Panc1 (cell line): Measurements from ENCODE around the gene FOXK1. TPM values are rescaled to one million over a fixed set of nuclear protein-coding genes. Genes with fewer than 3 reads are reported as not detected.
"Not testable (repeated sequence)": the region's sequence is repeated elsewhere in the genome, so short reads cannot be mapped to it uniquely, and the experiment has no call there.

Source experiments
- ATAC-seq: fragments of 200-7000 bp; cut with Tn5 transposase; 2 replicates; pipeline ENCODE4 v1.9.1; 2020; ENCODE audit warnings: mild to moderate bottlenecking, moderate library complexity
- BruUV-seq: library from RNA; stranded (reverse); fragments of 400-500 nt; replicated peaks from 2 replicates; lab custom pipeline; 2021; lab: Mats Ljungman, UMichigan
- CTCF ChIA-PET: fragments of 300-600 bp; sonication (Branson Sonifier 250); formaldehyde crosslinking; loops from one replicate; lab custom pipeline; 2022; ENCODE audit warnings: antibody characterized with exemption; lab: Charles Lee
- POLR2A ChIA-PET: fragments of 300-600 bp; sonication (Branson Sonifier 250); formaldehyde crosslinking; loops from one replicate; lab custom pipeline; 2022; ENCODE audit warnings: antibody characterized with exemption; lab: Charles Lee
- DNase-seq: peaks from one replicate; pipeline ENCODE4 v3.0.0-alpha.2; 2010; ENCODE audit warnings: low read depth, low spot score
- H3K27ac ChIP-seq: 2 replicates; pipeline ENCODE4 v1.5.1; 2011; ENCODE audit warnings: mild to moderate bottlenecking, low read length, inconsistent platforms
- H3K27me3 ChIP-seq: fragments of 200-500 bp; sonication (Bioruptor generic); 2 replicates; pipeline ENCODE4 v1.6.0; 2014; ENCODE audit warnings: low read length, inconsistent platforms; ENCODE audit not compliant: control insufficient read depth, insufficient read depth
- H3K36me3 ChIP-seq: fragments of 200-500 bp; sonication (Bioruptor generic); 2 replicates; pipeline ENCODE4 v1.5.1; 2014; ENCODE audit warnings: inconsistent platforms, mild to moderate bottlenecking, low read length, moderate library complexity; ENCODE audit not compliant: control insufficient read depth, insufficient read depth
- H3K4me1 ChIP-seq: 2 replicates; pipeline ENCODE4 v1.5.1; 2011; ENCODE audit warnings: inconsistent platforms, mild to moderate bottlenecking, low read length, moderate library complexity; ENCODE audit not compliant: control insufficient read depth, insufficient read depth
- H3K4me3 ChIP-seq, 2 experiments: 2 replicates each; pipeline ENCODE4 v1.5.1; 2011 to 2012; ENCODE audit warnings: low read depth in 2 of 2, low read length in 2 of 2, mild to moderate bottlenecking in 2 of 2, inconsistent platforms in 1 of 2, moderate library complexity in 1 of 2
- H3K9me3 ChIP-seq: fragments of 200-500 bp; sonication (Bioruptor generic); 2 replicates; pipeline ENCODE4 v1.5.1; 2014; ENCODE audit warnings: low read depth, mild to moderate bottlenecking, inconsistent platforms, low read length, moderate library complexity; ENCODE audit not compliant: control insufficient read depth, insufficient read depth
- CTCF ChIP-seq: fragments of 450-650 bp; IDR thresholded peaks from 2 replicates; pipeline ENCODE4 v1.5.1; 2017; ENCODE audit warnings: mild to moderate bottlenecking
- POLR2AphosphoS5 ChIP-seq: IDR thresholded peaks from 2 replicates; pipeline ENCODE4 v1.6.1; 2012; ENCODE audit warnings: mild to moderate bottlenecking, low read depth, low read length, moderate library complexity
- REST ChIP-seq, 2 experiments: IDR thresholded peaks; 2 replicates each; pipeline ENCODE4 v1.6.1; 2011 to 2012; ENCODE audit warnings: low read depth in 2 of 2, control low read depth in 1 of 2, low read length in 1 of 2, mild to moderate bottlenecking in 1 of 2, moderate library complexity in 1 of 2; ENCODE audit not compliant: insufficient read depth in 1 of 2
- SIN3A ChIP-seq: IDR thresholded peaks from 2 replicates; pipeline ENCODE4 v1.6.1; 2012; ENCODE audit warnings: low read depth, mild to moderate bottlenecking, low read length, moderate library complexity, borderline replicate concordance; ENCODE audit not compliant: insufficient read depth
- TCF7L2 ChIP-seq: IDR thresholded peaks from 2 replicates; pipeline ENCODE4 v1.6.1; 2011; ENCODE audit warnings: mild to moderate bottlenecking, low read depth, low read length, inconsistent platforms
- in situ Hi-C: cut with HindIII; loops from 2 replicates; pipeline ENCODE4 v1.10.0; 2016; ENCODE audit warnings: low sequenced_read_pairs, low pct_unique_long_range_greater_than_20kb
- intact Hi-C: fragments of 100-400 bp; cut with micrococcal nuclease; formaldehyde crosslinking; loops from one replicate; pipeline ENCODE4 v1.10.0; 2022; ENCODE audit not compliant: unreplicated experiment
- total RNA-seq: library from RNA; stranded (reverse); gene quantifications from one replicate; pipeline ENCODE4 v1.2.1, GENCODE V29; 2021; ENCODE audit not compliant: unreplicated experiment

FOXK1 gene
- total RNA-seq, 1 experiment from 2014 or later, result 72.7 TPM

- CTCF ChIA-PET, result interaction anchor here (0.6 kb wide), 2 partner anchors 454 to 1863 kb away, joined by 3 read pairs; no protein-coding TSS in a partner anchor
Measured at GRCh38 chr7:4684846-4685245, 2.8 kb downstream of the FOXK1 start.

GRCh38 chr7:4685676-4686075, 3.6 kb downstream of the FOXK1 start:
- in situ Hi-C loops, H3K27ac ChIP-seq, H3K9me3 ChIP-seq, ATAC-seq, H3K4me3 ChIP-seq, H3K27me3 ChIP-seq, DNase-seq, intact Hi-C loops, BruUV-seq, H3K36me3 ChIP-seq: not testable (repeated sequence)
- CTCF ChIA-PET, result interaction anchor here (1.0 kb wide), 1 partner anchor 44 kb away, joined by 4 read pairs; no protein-coding TSS in a partner anchor
- POLR2A ChIA-PET, result interaction anchor here (0.6 kb wide), 1 partner anchor 1282 kb away, joined by 6 read pairs; no protein-coding TSS in a partner anchor
- H3K4me1 ChIP-seq, result peaks cover 29% of the 10 kb centered on the region

More at GRCh38 chr7:4684846-4685245, 2.8 kb downstream of the FOXK1 start:
- Histone ChIP-seq H3K27me3 (no peaks in the 10 kb centered on the region), H3K36me3 (no peaks in the 10 kb centered on the region), H3K4me1 (peaks cover 25% of the 10 kb centered on the region), H3K27ac (peak overlapping the region; percentile 89; the same call in 1 of the 2 replicates), H3K9me3 (no peaks in the 10 kb centered on the region), H3K4me3 (peak overlapping the region; percentile 69 to 90)
- in situ Hi-C loops, result no loop called here
- no peak for ATAC-seq
- POLR2A ChIA-PET, result interaction anchor here (0.6 kb wide), 3 partner anchors 27 to 1282 kb away, joined by 4 to 7 read pairs (median 6); no protein-coding TSS in a partner anchor
- no peak for DNase-seq
- no TSS peak for BruUV-seq
- no peak for TF ChIP-seq POLR2AphosphoS5
- TF ChIP-seq SIN3A, result no peak
- TF ChIP-seq CTCF, result no peak
- TF ChIP-seq REST (IDR thresholded peaks at IDR 0.05; ENCODE audit: insufficient read depth in 1 of 2, low read depth in 2 of 2, low read length in 1 of 2), result no peak
- TF ChIP-seq TCF7L2, result no peak
- intact Hi-C loops, result no loop called here

- H3K9me3 ChIP-seq, result no peaks in the 10 kb centered on the region
- intact Hi-C loops (no loop called here), in situ Hi-C loops (no loop called here)
- POLR2A ChIA-PET, result interaction anchor here (0.5 to 0.7 kb wide), 2 partner anchors 82 to 112 kb away, joined by 6 to 14 read pairs; no protein-coding TSS in a partner anchor
- H3K27ac ChIP-seq, result no peak overlapping the region
- CTCF ChIA-PET, result no interaction called here
- ATAC-seq, result no peak
- no peak for DNase-seq
- no TSS peak for BruUV-seq
- TF ChIP-seq POLR2AphosphoS5, result no peak
- TF ChIP-seq REST (IDR thresholded peaks at IDR 0.05; ENCODE audit: insufficient read depth in 1 of 2, low read depth in 2 of 2, low read length in 1 of 2), result no peak
- no peak for TF ChIP-seq CTCF
- TF ChIP-seq SIN3A, result no peak
- TF ChIP-seq TCF7L2, result no peak
- H3K4me1 ChIP-seq, result peaks cover 31% of the 10 kb centered on the region
- H3K36me3 ChIP-seq, result no peaks in the 10 kb centered on the region
- no peak overlapping the region for H3K4me3 ChIP-seq
- H3K27me3 ChIP-seq, result no peaks in the 10 kb centered on the region
Measured at GRCh38 chr7:4687956-4688355, 5.9 kb downstream of the FOXK1 start.
